Neural cell (in vitro differentiated cells): ENCODE measurements around the gene DCUN1D3. TPM values are rescaled to one million over a fixed set of nuclear protein-coding genes. Genes with fewer than 3 reads are reported as not detected.

ENCODE experiments used
- H2AFZ ChIP-seq: fragments of 200-600, 300-800 bp; sonication (generic), shearing (Covaris generic); 2 replicates; pipeline ENCODE4 v1.6.0; 2014; ENCODE audit warnings: low read depth, mild to moderate bottlenecking, antibody characterized with exemption, low read length, moderate library complexity
- H3F3A ChIP-seq: fragments of 200-600 bp; shearing (Covaris generic); 2 replicates; pipeline ENCODE4 v1.6.1; 2016; ENCODE audit warnings: mild to moderate bottlenecking, moderate library complexity, mixed read lengths, antibody characterized with exemption, low read length; ENCODE audit not compliant: insufficient read depth, poor library complexity, severe bottlenecking
- H3K27ac ChIP-seq: fragments of 200-600, 300-800 bp; sonication (generic), shearing (Covaris generic); 2 replicates; pipeline ENCODE4 v1.5.1; 2014; ENCODE audit warnings: mild to moderate bottlenecking, low read length, moderate library complexity
- H3K27me3 ChIP-seq: fragments of 300-800, 200-600 bp; sonication (generic), shearing (Covaris generic); 2 replicates; pipeline ENCODE4 v1.6.0; 2014; ENCODE audit warnings: mild to moderate bottlenecking, low read depth, low read length, moderate library complexity; ENCODE audit not compliant: insufficient read depth
- H3K36me3 ChIP-seq: fragments of 300-800, 200-600 bp; sonication (generic), shearing (Covaris generic); 2 replicates; pipeline ENCODE4 v1.5.1; 2014; ENCODE audit warnings: mild to moderate bottlenecking, antibody characterized with exemption, low read length, moderate library complexity; ENCODE audit not compliant: insufficient read depth
- H3K4me2 ChIP-seq: fragments of 300-800, 200-600 bp; sonication (generic), shearing (Covaris generic); 2 replicates; pipeline ENCODE4 v1.6.0; 2014; ENCODE audit warnings: mild to moderate bottlenecking, low read length
- H3K4me3 ChIP-seq: fragments of 300-800, 200-600 bp; sonication (generic), shearing (Covaris generic); 2 replicates; pipeline ENCODE4 v1.5.1; 2014; ENCODE audit warnings: mild to moderate bottlenecking, low read length, moderate library complexity
- H3K79me2 ChIP-seq: fragments of 200-600 bp; shearing (Covaris generic); replicated peaks from 2 replicates; pipeline ENCODE4 v1.6.0; 2014; ENCODE audit warnings: mild to moderate bottlenecking, low read length, moderate library complexity; ENCODE audit not compliant: insufficient read depth
- H3K9ac ChIP-seq: fragments of 300-800, 200-600 bp; sonication (generic), shearing (Covaris generic); 2 replicates; pipeline ENCODE4 v1.6.1; 2016; ENCODE audit warnings: mild to moderate bottlenecking, low read length, mixed read lengths
- H3K9me2 ChIP-seq: fragments of 200-600 bp; shearing (Covaris generic); 2 replicates; pipeline ENCODE4 v1.6.1; 2016; ENCODE audit warnings: mild to moderate bottlenecking, low read length, mixed read lengths; ENCODE audit not compliant: insufficient read depth
- H3K9me3 ChIP-seq: fragments of 200-600, 300-800 bp; sonication (generic), shearing (Covaris generic); 2 replicates; pipeline ENCODE4 v1.6.1; 2016; ENCODE audit warnings: mild to moderate bottlenecking, mixed run types, low read length, moderate library complexity, mixed read lengths
- H4K20me1 ChIP-seq: fragments of 200-600 bp; shearing (Covaris generic); 2 replicates; pipeline ENCODE4 v1.6.1; 2016; ENCODE audit warnings: mild to moderate bottlenecking, mixed run types; ENCODE audit not compliant: insufficient read depth
- CTCF ChIP-seq: fragments of 450-650 bp; IDR thresholded peaks from 2 replicates; pipeline ENCODE4 v1.5.1; 2014; ENCODE audit warnings: antibody characterized with exemption, mild to moderate bottlenecking, moderate library complexity; ENCODE audit not compliant: poor library complexity, severe bottlenecking
- EP300 ChIP-seq: fragments of 450-650 bp; conservative IDR thresholded peaks from 2 replicates; pipeline ENCODE4 v1.6.1; 2014; ENCODE audit warnings: antibody characterized with exemption, mild to moderate bottlenecking, moderate library complexity; ENCODE audit not compliant: poor library complexity, severe bottlenecking
- EZH2 ChIP-seq: fragments of 200-600, 300-800 bp; shearing (Covaris generic), sonication (generic); IDR thresholded peaks from 2 replicates; pipeline ENCODE4 v1.6.1; 2014; ENCODE audit warnings: antibody characterized with exemption, low read length, borderline replicate concordance, mild to moderate bottlenecking; ENCODE audit not compliant: insufficient read depth, poor library complexity, severe bottlenecking
- MXI1 ChIP-seq: fragments of 450-650 bp; conservative IDR thresholded peaks from 2 replicates; pipeline ENCODE4 v1.6.1; 2014; ENCODE audit warnings: antibody characterized with exemption, mild to moderate bottlenecking; ENCODE audit not compliant: poor library complexity, severe bottlenecking
- POLR2AphosphoS5 ChIP-seq: IDR thresholded peaks from 2 replicates; pipeline ENCODE4 v1.6.1; 2012
- RAD21 ChIP-seq: fragments of 450-650 bp; conservative IDR thresholded peaks from 2 replicates; pipeline ENCODE4 v1.6.1; 2014; ENCODE audit warnings: antibody characterized with exemption, mild to moderate bottlenecking, moderate library complexity
- REST ChIP-seq: IDR thresholded peaks from 2 replicates; pipeline ENCODE4 v1.6.1; 2012; ENCODE audit warnings: borderline replicate concordance
- SMC3 ChIP-seq: fragments of 450-650 bp; conservative IDR thresholded peaks from 2 replicates; pipeline ENCODE4 v1.6.1; 2014; ENCODE audit warnings: antibody characterized with exemption, mild to moderate bottlenecking, moderate library complexity; ENCODE audit not compliant: poor library complexity
- TAF1 ChIP-seq: IDR thresholded peaks from 2 replicates; pipeline ENCODE4 v1.6.1; 2012; ENCODE audit warnings: low read depth
- polyA plus RNA-seq: library from polyadenylated mRNA; depleted of rRNA; stranded (reverse); fragments of >200 nt; gene quantifications from 2 replicates; pipeline ENCODE4 v1.2.3, GENCODE V29; 2014

The DCUN1D3 gene
- polyA plus RNA-seq, 1 donor from 2014 or later: 9.2 TPM

- H3K9me2 ChIP-seq: no peaks in the 10 kb centered on the region
- H4K20me1 ChIP-seq: no peaks in the 10 kb centered on the region
- H3F3A ChIP-seq: no peaks in the 10 kb centered on the region
- no peak overlapping the region for H3K9ac ChIP-seq
- no peak overlapping the region for H3K4me2 ChIP-seq
- TF ChIP-seq POLR2AphosphoS5 (no peak), EZH2 (no peak), CTCF (no peak), REST (no peak), EP300 (no peak), MXI1 (no peak), SMC3 (no peak), RAD21 (no peak)
- H2AFZ ChIP-seq: no peak overlapping the region
- H3K27me3 ChIP-seq: no peaks in the 10 kb centered on the region
- no peak overlapping the region for H3K4me3 ChIP-seq
- H3K27ac ChIP-seq: no peak overlapping the region
- H3K79me2 ChIP-seq: peaks cover 54% of the 10 kb centered on the region
- H3K36me3 ChIP-seq: no peaks in the 10 kb centered on the region
- no peaks in the 10 kb centered on the region for H3K9me3 ChIP-seq
Observed at GRCh38 chr16:20894388-20894787, 5.8 kb downstream of the DCUN1D3 start.

- Histone ChIP-seq H4K20me1 (no peaks in the 10 kb centered on the region), H3K9ac (no peak overlapping the region), H3K9me2 (no peaks in the 10 kb centered on the region), H3K79me2 (peaks cover 26% of the 10 kb centered on the region), H3F3A (no peaks in the 10 kb centered on the region), H3K27ac (no peak overlapping the region), H3K9me3 (no peaks in the 10 kb centered on the region), H3K4me3 (no peak overlapping the region), H3K36me3 (no peaks in the 10 kb centered on the region), H3K27me3 (no peaks in the 10 kb centered on the region), H2AFZ (no peak overlapping the region), H3K4me2 (no peak overlapping the region)
- TF ChIP-seq RAD21: no peak
- no peak for TF ChIP-seq REST
- TF ChIP-seq EZH2: no peak
- no peak for TF ChIP-seq MXI1
- TF ChIP-seq POLR2AphosphoS5: no peak
- no peak for TF ChIP-seq SMC3
- no peak for TF ChIP-seq TAF1
- no peak for TF ChIP-seq EP300
- TF ChIP-seq CTCF: no peak
Observed at GRCh38 chr16:20889625-20890275, 10.4 kb downstream of the DCUN1D3 start.
